Body of pancreas (tissue), 4 donors: ENCODE results near the gene KREMEN1. TPM values are rescaled to one million over a fixed set of nuclear protein-coding genes. Genes with fewer than 3 reads are reported as not detected.

Source experiments
- ATAC-seq: fragments of 150-250 bp; one replicate; pipeline ENCODE4 v1.9.1; 2016
- DNase-seq, 4 donors: peaks; one replicate each; pipeline ENCODE4 v3.0.0-alpha.2; 2019
- H3K27ac ChIP-seq, 4 donors: fragments of 200-600 bp; sonication (generic); 1 replicate in 3 of 4; 2 replicates in 1 of 4; pipeline versions ENCODE4 v1.5.1 to v1.6.1; 2016 to 2019; ENCODE audit warnings: mild to moderate bottlenecking in 1 of 4, mixed read lengths in 1 of 4, moderate library complexity in 1 of 4
- H3K27me3 ChIP-seq, 2 donors: fragments of 200-600 bp; sonication (generic); one replicate each; pipeline ENCODE4 v1.6.0; 2016; ENCODE audit warnings: mild to moderate bottlenecking in 1 of 2
- H3K36me3 ChIP-seq, 2 donors: fragments of 200-600 bp; sonication (generic); replicated peaks in 1 of 2; 2 replicates each; pipeline ENCODE4 v1.5.1; 2016; ENCODE audit warnings: low read depth in 2 of 2; ENCODE audit not compliant: insufficient read depth in 1 of 2
- H3K4me1 ChIP-seq: fragments of 200-600 bp; sonication (generic); one replicate; pipeline ENCODE4 v1.6.0; 2016
- H3K4me3 ChIP-seq, 2 donors: fragments of 200-600 bp; sonication (generic); 1 replicate in 1 of 2; 2 replicates in 1 of 2; pipeline ENCODE4 v1.5.1; 2016 to 2019
- H3K9me3 ChIP-seq, 3 donors: fragments of 200-600 bp; sonication (generic); 1 replicate in 2 of 3; 2 replicates in 1 of 3; pipeline ENCODE4 v1.5.1; 2016
- CTCF ChIP-seq, 7 experiments: fragments of 450-650 bp in 4 of 7; fragments of 200-600 bp in 3 of 7; sonication (generic) in 3 of 7; IDR thresholded peaks; one replicate each; pipeline ENCODE4 v1.5.1; 2016 to 2019; ENCODE audit warnings: antibody characterized with exemption in 7 of 7
- POLR2A ChIP-seq, 3 donors: fragments of 450-650 bp; IDR thresholded peaks; one replicate each; pipeline ENCODE4 v1.6.1; 2016; ENCODE audit warnings: antibody characterized with exemption in 3 of 3, mild to moderate bottlenecking in 2 of 3
- WGBS, 2 donors: methylation state at CpG; one replicate each; pipeline ENCODE4 v1.1.5; 2017; 5-methylcytosine and 5-hydroxymethylcytosine counted together
- intact Hi-C: fragments of 100-400 bp; cut with DNase I; formaldehyde crosslinking; loops from one replicate; pipeline ENCODE4 v1.15.1; 2023
- total RNA-seq, 2 donors: library from RNA; depleted of rRNA; stranded (reverse); fragments of >200 nt; gene quantifications; one replicate each; pipeline ENCODE4 v1.1.0, GENCODE V29; 2016

The KREMEN1 gene
- total RNA-seq, 2 donors from 2014 or later: 6.6 to 7.3 TPM

GRCh38 chr22:29148036-29148435 lies 75.2 kb downstream of the KREMEN1 start:
- Histone ChIP-seq H3K9me3 (no peaks in the 10 kb centered on the region), H3K27ac (no peak overlapping the region), H3K36me3 (no peaks in the 10 kb centered on the region), H3K27me3 (no peaks in the 10 kb centered on the region), H3K4me1 (no peaks in the 10 kb centered on the region), H3K4me3 (no peak overlapping the region)
- intact Hi-C loops: no loop called here
- TF ChIP-seq CTCF (IDR thresholded peaks at IDR 0.05): no peak
- no peak for TF ChIP-seq POLR2A (IDR thresholded peaks at IDR 0.05)
- WGBS, 2 donors: 77 to 84% methylated on average over 6 of the region's 6 CpGs
- DNase-seq (no peak), ATAC-seq (no peak)

GRCh38 chr22:29148826-29149225 lies 76.0 kb downstream of the KREMEN1 start:
- TF ChIP-seq POLR2A (IDR thresholded peaks at IDR 0.05): no peak
- no peak for TF ChIP-seq CTCF (IDR thresholded peaks at IDR 0.05)
- WGBS, 2 donors: 93% methylated on average over 9 to 10 of the region's 10 CpGs
- no peaks in the 10 kb centered on the region for H3K27me3 ChIP-seq
- H3K27ac ChIP-seq: no peak overlapping the region
- DNase-seq (no peak), ATAC-seq (no peak)
- intact Hi-C loops: no loop called here
- H3K4me3 ChIP-seq: no peak overlapping the region
- no peaks in the 10 kb centered on the region for H3K36me3 ChIP-seq
- no peaks in the 10 kb centered on the region for H3K4me1 ChIP-seq
- H3K9me3 ChIP-seq: no peaks in the 10 kb centered on the region

- Histone ChIP-seq H3K9me3 (no peaks in the 10 kb centered on the region), H3K27me3 (no peaks in the 10 kb centered on the region), H3K36me3 (no peaks in the 10 kb centered on the region), H3K4me3 (no peak overlapping the region), H3K4me1 (peaks cover 10% of the 10 kb centered on the region), H3K27ac (no peak overlapping the region)
- intact Hi-C loops: loop anchor here (10.0 kb wide), 1 partner anchor 95 kb away; no protein-coding TSS in a partner anchor
- WGBS, 2 donors: 76 to 84% methylated on average over 16 of the region's 16 CpGs
- DNase-seq (no peak), ATAC-seq (no peak)
- TF ChIP-seq POLR2A (IDR thresholded peaks at IDR 0.05) (no peak), CTCF (IDR thresholded peaks at IDR 0.05) (no peak)
Observed at GRCh38 chr22:29149841-29150555, 77.2 kb downstream of the KREMEN1 start.

GRCh38 chr22:29150701-29151100 lies 77.9 kb downstream of the KREMEN1 start:
- Histone ChIP-seq H3K4me1 (peaks cover 10% of the 10 kb centered on the region), H3K9me3 (no peaks in the 10 kb centered on the region), H3K4me3 (no peak overlapping the region), H3K27me3 (no peaks in the 10 kb centered on the region), H3K27ac (no peak overlapping the region), H3K36me3 (no peaks in the 10 kb centered on the region)
- ATAC-seq (no peak), DNase-seq (no peak)
- intact Hi-C loops: loop anchor here (10.0 kb wide), 1 partner anchor 94 kb away; no protein-coding TSS in a partner anchor
- 90 to 93% methylated on average over 5 to 9 of the region's 9 CpGs for WGBS, 2 donors
- TF ChIP-seq CTCF (IDR thresholded peaks at IDR 0.05) (no peak), POLR2A (IDR thresholded peaks at IDR 0.05) (no peak)

- ATAC-seq: no peak
- no peaks in the 10 kb centered on the region for H3K36me3 ChIP-seq
- peaks cover 10% of the 10 kb centered on the region for H3K4me1 ChIP-seq
- H3K4me3 ChIP-seq: no peak overlapping the region
- H3K27me3 ChIP-seq: no peaks in the 10 kb centered on the region
- WGBS, 2 donors: 91 to 94% methylated on average over 7 of the region's 7 CpGs
- intact Hi-C loops: loop anchor here (10.0 kb wide), 1 partner anchor 93 kb away; no protein-coding TSS in a partner anchor
- no peak for DNase-seq
- H3K27ac ChIP-seq: no peak overlapping the region
- H3K9me3 ChIP-seq: no peaks in the 10 kb centered on the region
- no peak for TF ChIP-seq POLR2A (IDR thresholded peaks at IDR 0.05)
- TF ChIP-seq CTCF (IDR thresholded peaks at IDR 0.05): no peak
Observed at GRCh38 chr22:29151316-29151715, 78.5 kb downstream of the KREMEN1 start.
